SK-N-SH (cell line): ENCODE measurements around the gene XIRP2. TPM values are rescaled to one million over a fixed set of nuclear protein-coding genes. Genes with fewer than 3 reads are reported as not detected.

Experiments
- CTCF ChIA-PET: fragments of 300-600, 350-600 bp; formaldehyde crosslinking; extraction: SDS; loops from one replicate; lab custom pipeline; 2021; lab: Yijun Ruan, JAX
- POLR2A ChIA-PET: fragments of 350-600 bp; sonication (Branson Sonifier 250); formaldehyde crosslinking; extraction: SDS; loops from one replicate; lab custom pipeline; 2020; ENCODE audit warnings: antibody characterized with exemption, inconsistent platforms; lab: Yijun Ruan, JAX
- DNase-seq: peaks from one replicate; pipeline ENCODE4 v3.0.0; 2012
- H2AFZ ChIP-seq: fragments of 200-600 bp; sonication (generic); 2 replicates; pipeline ENCODE4 v1.8.1; 2016; ENCODE audit warnings: antibody characterized with exemption, mild to moderate bottlenecking, low read depth
- H3F3A ChIP-seq: fragments of 200-600 bp; sonication (generic); replicated peaks from 2 replicates; pipeline ENCODE3; 2016; ENCODE audit warnings: antibody characterized with exemption, mild to moderate bottlenecking; ENCODE audit not compliant: insufficient read depth
- H3K27ac ChIP-seq, 2 experiments: fragments of 200-500 bp in 1 of 2; fragments of 200-600 bp in 1 of 2; sonication (Bioruptor generic) in 1 of 2; sonication (generic), shearing (Covaris generic) in 1 of 2; 2 replicates each; pipeline versions ENCODE4 v1.5.1 to v1.6.1; 2014 to 2016; ENCODE audit warnings: low read depth in 2 of 2, inconsistent platforms in 1 of 2, low read length in 1 of 2, mild to moderate bottlenecking in 1 of 2, mixed read lengths in 1 of 2
- H3K27me3 ChIP-seq: fragments of 200-600 bp; sonication (generic), shearing (Covaris generic); 2 replicates; pipeline ENCODE4 v1.6.1; 2016; ENCODE audit warnings: mixed run types; ENCODE audit not compliant: insufficient read depth
- H3K36me3 ChIP-seq, 2 experiments: fragments of 200-500 bp in 1 of 2; fragments of 200-600 bp in 1 of 2; sonication (Bioruptor generic) in 1 of 2; sonication (generic) in 1 of 2; replicated peaks in 1 of 2; 2 replicates each; pipeline versions ENCODE3 to v1.5.1; 2014 to 2016; ENCODE audit warnings: low read length in 1 of 2, mild to moderate bottlenecking in 1 of 2; ENCODE audit not compliant: insufficient read depth in 2 of 2, control insufficient read depth in 1 of 2
- H3K4me1 ChIP-seq, 2 experiments: fragments of 200-500 bp in 1 of 2; fragments of 200-600 bp in 1 of 2; sonication (Bioruptor generic) in 1 of 2; sonication (generic), shearing (Covaris generic) in 1 of 2; 2 replicates each; pipeline versions ENCODE4 v1.5.1 to v1.6.1; 2014 to 2016; ENCODE audit warnings: low read depth in 1 of 2, low read length in 1 of 2, mixed run types in 1 of 2; ENCODE audit not compliant: insufficient read depth in 2 of 2, control insufficient read depth in 1 of 2
- H3K4me2 ChIP-seq: fragments of 200-600 bp; sonication (generic), shearing (Covaris generic); 2 replicates; pipeline ENCODE4 v1.6.1; 2017; ENCODE audit warnings: mixed run types
- H3K4me3 ChIP-seq, 2 experiments: fragments of 200-500 bp in 1 of 2; fragments of 200-600 bp in 1 of 2; sonication (Bioruptor generic) in 1 of 2; sonication (generic), shearing (Covaris generic) in 1 of 2; 2 replicates each; pipeline versions ENCODE4 v1.5.1 to v1.8.1; 2014 to 2016; ENCODE audit warnings: low read depth in 2 of 2, inconsistent platforms in 1 of 2, low read length in 1 of 2, mild to moderate bottlenecking in 1 of 2, mixed read lengths in 1 of 2, moderate library complexity in 1 of 2
- H3K79me2 ChIP-seq: fragments of 200-600 bp; sonication (generic); 2 replicates; pipeline ENCODE4 v1.8.1; 2017; ENCODE audit warnings: mild to moderate bottlenecking; ENCODE audit not compliant: insufficient read depth
- H3K9ac ChIP-seq: fragments of 200-600 bp; sonication (generic); 2 replicates; pipeline ENCODE4 v1.6.1; 2017; ENCODE audit warnings: mixed run types
- H3K9me2 ChIP-seq: fragments of 200-600 bp; sonication (generic); 2 replicates; pipeline ENCODE4 v1.6.1; 2017; ENCODE audit warnings: mixed run types
- H3K9me3 ChIP-seq: fragments of 200-600 bp; sonication (generic); 2 replicates; pipeline ENCODE4 v1.6.1; 2017; ENCODE audit warnings: mixed run types, mild to moderate bottlenecking, moderate library complexity
- H4K20me1 ChIP-seq: fragments of 200-600 bp; sonication (generic); 2 replicates; pipeline ENCODE4 v1.6.1; 2017; ENCODE audit warnings: mild to moderate bottlenecking, mixed run types; ENCODE audit not compliant: insufficient read depth
- CHD2 ChIP-seq: fragments of 150-350 bp; IDR thresholded peaks from 2 replicates; pipeline ENCODE4 v1.6.1; 2018; ENCODE audit warnings: low read length; ENCODE audit not compliant: partially characterized antibody
- CTCF ChIP-seq: fragments of 200-600 bp; sonication (generic); IDR thresholded peaks from 2 replicates; pipeline ENCODE4 v1.6.1; 2017; ENCODE audit warnings: antibody characterized with exemption, mild to moderate bottlenecking, moderate library complexity
- ELF1 ChIP-seq: IDR thresholded peaks from 2 replicates; pipeline ENCODE4 v1.4.0; 2012
- EP300 ChIP-seq, 2 experiments: IDR thresholded peaks; 2 replicates each; pipeline versions ENCODE4 v1.4.0 to v1.6.1; 2012; ENCODE audit warnings: borderline replicate concordance in 1 of 2, low read depth in 1 of 2, low read length in 1 of 2
- EZH2phosphoT487 ChIP-seq: fragments of 200-600 bp; sonication (generic); IDR thresholded peaks from 2 replicates; pipeline ENCODE4 v1.6.1; 2017; ENCODE audit warnings: low read depth, mixed run types, mild to moderate bottlenecking, antibody characterized with exemption, moderate library complexity, borderline replicate concordance
- GABPA ChIP-seq: IDR thresholded peaks from 2 replicates; pipeline ENCODE4 v1.4.0; 2012; ENCODE audit warnings: low read depth, mild to moderate bottlenecking
- GATA2 ChIP-seq: sonication (generic); formaldehyde crosslinking; IDR thresholded peaks from 2 replicates; pipeline ENCODE4 v1.5.0; 2020; ENCODE audit warnings: mild to moderate bottlenecking, missing genetic modification reagents
- JUND ChIP-seq: IDR thresholded peaks from 2 replicates; pipeline ENCODE4 v1.4.0; 2012
- MEF2A ChIP-seq: IDR thresholded peaks from 2 replicates; pipeline ENCODE4 v1.4.0; 2012; ENCODE audit warnings: low read depth, borderline replicate concordance
- NFIC ChIP-seq: IDR thresholded peaks from 2 replicates; pipeline ENCODE4 v1.4.0; 2012; ENCODE audit warnings: borderline replicate concordance
- POLR2AphosphoS5 ChIP-seq: IDR thresholded peaks from 2 replicates; pipeline ENCODE4 v1.6.1; 2012; ENCODE audit warnings: low read depth, low read length
- RAD21 ChIP-seq: IDR thresholded peaks from 2 replicates; pipeline ENCODE4 v1.6.1; 2012; ENCODE audit warnings: mild to moderate bottlenecking, low read length
- RFX5 ChIP-seq: IDR thresholded peaks from 2 replicates; pipeline ENCODE4 v1.6.1; 2012; ENCODE audit warnings: mild to moderate bottlenecking, improper control_type of control experiment, low read length
- SIN3A ChIP-seq: IDR thresholded peaks from 2 replicates; pipeline ENCODE4 v1.6.1; 2012; ENCODE audit warnings: low read depth, mild to moderate bottlenecking, low read length, moderate library complexity, borderline replicate concordance
- SMC3 ChIP-seq: IDR thresholded peaks from 2 replicates; pipeline ENCODE4 v1.6.1; 2012; ENCODE audit warnings: low read depth, low read length, improper control_type of control experiment
- TAF1 ChIP-seq: IDR thresholded peaks from 2 replicates; pipeline ENCODE4 v1.6.1; 2012; ENCODE audit warnings: low read depth, mild to moderate bottlenecking, low read length, moderate library complexity, borderline replicate concordance
- TCF12 ChIP-seq: IDR thresholded peaks from 2 replicates; pipeline ENCODE4 v1.4.0; 2012
- TEAD4 ChIP-seq: IDR thresholded peaks from 2 replicates; pipeline ENCODE4 v1.4.0; 2012; ENCODE audit warnings: mild to moderate bottlenecking, borderline replicate concordance; ENCODE audit not compliant: insufficient read depth
- USF1 ChIP-seq: IDR thresholded peaks from 2 replicates; pipeline ENCODE4 v1.4.0; 2012; ENCODE audit warnings: low read depth, borderline replicate concordance
- USF2 ChIP-seq: fragments of 150-350 bp; IDR thresholded peaks from 2 replicates; pipeline ENCODE4 v1.6.1; 2017; ENCODE audit warnings: antibody characterized with exemption, low read length, low read depth, borderline replicate concordance
- YY1 ChIP-seq: IDR thresholded peaks from 2 replicates; pipeline ENCODE4 v1.4.0; 2012; ENCODE audit warnings: low read depth, mild to moderate bottlenecking
- WGBS: methylation state at CpG from one replicate; pipeline ENCODE4 v1.1.6; 2017; ENCODE audit warnings: low lambda C conversion rate; 5-methylcytosine and 5-hydroxymethylcytosine counted together
- polyA plus RNA-seq, 3 experiments: library from polyadenylated mRNA; depleted of rRNA; stranded (reverse); fragments of >200 nt; gene quantifications; 2 replicates each; pipeline ENCODE4 v1.2.3, GENCODE V29; 2012

The XIRP2 gene
- polyA plus RNA-seq, 1 of the 3 experiments (the other 2 are of a cell fraction): 0.02 TPM

GRCh38 chr2:167181688-167182087 lies 293.4 kb downstream of the XIRP2 start (continued):
- no peak for TF ChIP-seq EZH2phosphoT487
- TF ChIP-seq USF1: no peak
- TF ChIP-seq, all 33 proteins: peak for 0

GRCh38 chr2:167182403-167182802 lies 294.1 kb downstream of the XIRP2 start:
- ChIA-PET CTCF (no interaction called here), POLR2A (no interaction called here)
- H3K9ac ChIP-seq: no peak overlapping the region
- no peak overlapping the region for H3K27ac ChIP-seq
- H2AFZ ChIP-seq: no peak overlapping the region
- H4K20me1 ChIP-seq: no peaks in the 10 kb centered on the region
- no peaks in the 10 kb centered on the region for H3K36me3 ChIP-seq
- no peak for TF ChIP-seq USF2
- no peak for TF ChIP-seq SMC3
- TF ChIP-seq TEAD4: no peak
- TF ChIP-seq YY1: no peak
- H3K9me2 ChIP-seq: no peaks in the 10 kb centered on the region
- H3K9me3 ChIP-seq: no peaks in the 10 kb centered on the region
- 77% methylated on average over 2 of the region's 2 CpGs for whole genome bisulfite sequencing
- no peaks in the 10 kb centered on the region for H3K27me3 ChIP-seq
- DNase-seq: no peak
- no peak overlapping the region for H3K4me2 ChIP-seq
- H3F3A ChIP-seq: no peaks in the 10 kb centered on the region
- no peak overlapping the region for H3K4me3 ChIP-seq
- no peaks in the 10 kb centered on the region; a peak in 1 of 4 replicates for H3K4me1 ChIP-seq
- no peaks in the 10 kb centered on the region for H3K79me2 ChIP-seq

- Histone ChIP-seq H3K36me3 (no peaks in the 10 kb centered on the region), H3F3A (peaks cover 8% of the 10 kb centered on the region), H3K27ac (no peak overlapping the region), H4K20me1 (no peaks in the 10 kb centered on the region), H3K9me2 (no peaks in the 10 kb centered on the region), H3K4me2 (no peak overlapping the region), H3K79me2 (no peaks in the 10 kb centered on the region), H3K4me3 (no peak overlapping the region), H3K27me3 (no peaks in the 10 kb centered on the region), H3K9me3 (no peaks in the 10 kb centered on the region), H2AFZ (no peak overlapping the region)
- CTCF ChIA-PET: interaction anchor here (1.2 kb wide), 1 partner anchor 28 kb away, joined by 3 read pairs; no protein-coding TSS in a partner anchor
- no peak for DNase-seq
- TF ChIP-seq JUND: no peak
- TF ChIP-seq USF2: no peak
- no peak for TF ChIP-seq CTCF
- TF ChIP-seq GATA2 (CRISPR knock-in tag): no peak
- TF ChIP-seq TAF1: no peak
- no peak for TF ChIP-seq YY1
- TF ChIP-seq ELF1: no peak
- TF ChIP-seq RFX5: no peak
- TF ChIP-seq MEF2A: no peak
- no peak for TF ChIP-seq TCF12
- TF ChIP-seq EP300 (IDR thresholded peaks at IDR 0.05; ENCODE audit: borderline replicate concordance in 1 of 2, low read depth in 1 of 2, low read length in 1 of 2): no peak
- no peak for TF ChIP-seq CHD2
- TF ChIP-seq GABPA: no peak
- TF ChIP-seq RAD21: no peak
- no peak for TF ChIP-seq SIN3A
- no peak for TF ChIP-seq POLR2AphosphoS5
- no peak for TF ChIP-seq NFIC
- TF ChIP-seq, all 33 proteins: peak for 0
- no peak overlapping the region for H3K9ac ChIP-seq
- no peaks in the 10 kb centered on the region; a peak in 1 of 4 replicates for H3K4me1 ChIP-seq
- POLR2A ChIA-PET: no interaction called here
- WGBS: 94% methylated on average over 3 of the region's 3 CpGs
Measured at GRCh38 chr2:167183931-167184330, 295.7 kb downstream of the XIRP2 start.
